ENCODE data around the gene IFNK.

Gene IFNK

DNA sequence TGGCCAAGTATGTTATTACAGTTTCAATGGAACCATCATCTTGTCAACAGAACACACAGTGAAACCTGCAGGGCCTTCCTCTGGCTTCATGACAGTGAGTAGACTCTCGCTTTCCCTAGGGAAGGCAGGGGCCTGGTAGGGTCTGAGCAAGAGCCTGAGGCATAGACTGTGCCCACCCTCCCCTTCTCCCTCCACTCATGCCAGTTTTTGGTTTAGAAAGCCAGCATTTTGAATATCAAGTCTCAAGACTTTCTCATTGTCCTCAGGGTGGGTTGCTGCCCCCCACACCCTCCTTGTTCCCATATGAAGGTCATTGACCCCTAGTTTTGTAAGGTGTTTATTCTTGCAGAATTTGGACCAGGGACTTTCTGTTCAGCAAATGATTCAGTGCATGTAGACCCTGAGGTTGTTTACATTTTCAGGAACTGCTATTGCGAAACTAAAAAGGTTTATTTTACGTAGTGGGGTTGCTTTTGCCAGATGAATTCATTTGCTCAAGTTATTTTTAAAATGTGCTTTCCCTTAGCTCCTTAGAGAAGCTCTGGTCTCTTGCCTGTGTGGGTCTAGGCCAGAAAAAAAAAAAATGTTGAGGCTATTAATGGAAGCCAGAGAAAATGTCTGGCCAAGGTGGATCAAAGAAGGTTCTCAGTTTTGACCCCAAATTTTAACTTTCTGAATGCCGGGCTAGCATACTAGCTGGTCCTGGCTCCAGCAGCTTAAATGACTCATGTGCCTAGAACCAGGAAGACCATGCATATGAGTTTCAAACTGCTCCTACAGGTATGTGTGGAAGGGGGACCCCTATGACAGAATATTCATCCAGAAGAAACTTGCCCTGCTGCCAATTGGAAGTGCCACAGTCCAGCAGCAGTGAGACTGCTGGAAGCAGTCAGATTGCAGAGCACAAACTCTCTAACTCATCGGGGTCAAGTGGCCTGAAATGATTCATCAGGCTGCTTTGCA, 15.7 kb downstream of the IFNK start:
- no peak for DNase-seq

- no peak for DNase-seq
Observed at GRCh38 chr9:27540502-27540901, 16.4 kb downstream of the IFNK start.

- no peak for DNase-seq
Observed at GRCh38 chr9:27541740-27542139, 17.6 kb downstream of the IFNK start.

DNA sequence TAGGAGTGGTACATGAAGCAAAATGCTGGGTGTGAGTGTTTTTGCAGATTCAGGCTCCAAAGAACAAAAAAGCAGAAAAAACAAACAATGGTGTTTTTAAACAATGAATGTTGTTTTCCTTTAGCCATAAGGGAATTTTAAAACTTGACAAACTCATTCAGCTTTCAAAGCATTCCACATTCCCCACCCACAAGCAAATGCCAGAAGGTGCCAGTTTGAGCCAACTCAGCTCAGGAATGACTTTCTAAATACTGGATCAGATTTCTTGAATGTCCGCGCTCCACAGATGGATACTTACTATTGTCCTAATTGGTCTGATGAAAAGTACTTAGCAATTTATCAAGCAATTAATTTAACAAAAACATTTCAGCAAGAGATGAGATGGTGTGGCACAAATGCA, 18.4 kb downstream of the IFNK start:
- no peak for DNase-seq

DNA sequence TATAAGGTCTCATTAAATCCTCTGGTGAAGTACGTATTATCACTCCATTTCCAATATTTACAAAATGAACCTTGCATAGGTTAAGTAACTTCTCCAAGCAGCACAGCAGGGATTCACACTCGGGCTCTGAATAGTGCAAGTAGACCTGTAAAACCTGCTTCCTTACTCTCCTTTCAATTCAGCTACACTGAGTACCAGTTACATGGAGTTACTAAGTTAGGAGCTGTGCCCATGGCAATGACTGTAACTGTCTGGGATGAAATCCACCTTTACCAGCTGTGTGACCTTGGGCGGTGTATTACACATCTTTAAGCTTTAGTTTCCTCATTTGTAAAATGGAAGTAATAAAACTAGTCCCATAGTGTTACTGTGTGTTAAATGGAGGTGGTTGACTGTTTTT, 21.4 kb downstream of the IFNK start:
- peak; percentile 5 for DNase-seq

DNA sequence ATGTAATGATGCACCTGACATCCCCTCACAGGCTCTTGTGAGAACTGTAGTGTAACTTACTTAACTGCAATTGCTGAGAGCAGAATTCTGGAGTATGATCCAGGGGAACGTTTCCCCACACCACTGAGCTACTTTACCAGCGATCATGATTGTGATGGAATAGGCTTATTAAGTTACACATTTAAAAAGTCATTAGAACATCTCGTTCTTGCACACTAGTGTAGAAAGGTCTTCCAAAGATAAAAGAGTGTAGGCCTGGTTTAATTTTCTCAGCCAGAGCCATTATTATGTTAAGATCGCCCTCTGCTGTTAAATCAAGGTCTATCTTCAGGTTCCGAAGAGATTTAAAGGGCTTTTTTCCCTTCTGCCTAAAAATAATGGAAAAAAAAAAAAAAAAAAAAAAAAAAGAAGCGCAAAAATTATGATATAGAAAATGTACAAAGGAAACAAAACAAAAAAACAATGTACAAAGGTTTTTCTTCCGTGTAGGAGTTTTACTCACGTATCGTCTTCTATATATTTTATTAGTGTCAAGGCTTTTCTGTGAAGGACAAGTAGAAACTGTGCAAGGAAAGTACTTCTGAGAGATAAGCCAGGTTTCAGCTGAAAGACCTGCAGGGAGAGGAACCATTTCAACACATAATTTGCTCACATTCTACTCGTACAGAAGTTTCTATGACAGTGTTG, 24.1 kb downstream of the IFNK start:
- peak; percentile 14 for DNase-seq

DNA sequence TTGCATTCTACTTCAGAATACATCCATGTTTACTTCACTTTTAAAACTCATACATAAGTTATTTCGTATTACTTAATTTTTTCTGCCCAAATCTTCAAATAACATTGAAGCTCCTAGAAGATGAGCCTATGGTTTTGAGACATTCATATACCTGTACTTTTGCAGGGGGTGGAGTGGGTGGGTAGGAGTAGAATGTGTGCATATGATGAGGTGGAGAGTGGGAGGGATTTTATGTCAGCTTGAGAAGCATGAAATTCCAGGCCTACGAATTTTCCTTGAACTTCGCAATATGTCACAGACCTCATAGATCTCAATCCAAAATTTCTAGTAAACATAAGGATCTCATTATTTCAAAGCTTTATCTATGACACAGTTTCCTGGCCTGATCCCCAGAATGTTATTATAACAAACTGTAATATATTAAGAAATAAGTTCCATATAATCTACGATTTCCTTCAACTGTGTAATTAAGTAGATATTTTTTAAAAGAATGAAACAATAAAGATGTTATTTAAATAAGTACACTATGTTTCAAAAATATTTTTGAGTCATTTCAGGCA, 25.2 kb downstream of the IFNK start:
- DNase-seq, result no peak

DNA sequence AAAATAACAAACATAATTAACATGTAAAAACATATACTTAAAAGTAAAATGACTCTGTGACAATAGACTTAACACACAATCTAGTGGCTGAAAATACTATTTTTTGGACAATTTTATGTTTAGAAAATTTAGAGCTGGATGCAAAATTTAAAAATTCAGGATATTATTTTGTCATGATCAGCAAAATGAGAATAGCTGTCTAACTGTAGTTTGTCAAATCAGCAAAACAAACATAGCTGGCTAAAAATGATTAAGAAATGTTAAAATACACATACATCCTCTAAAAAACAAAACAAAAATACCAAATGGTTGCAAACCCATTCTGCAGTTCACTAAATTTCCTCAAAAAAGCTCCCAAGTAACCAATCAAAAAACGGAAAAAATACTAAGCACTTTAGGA, 30.6 kb downstream of the IFNK start:
- DNase-seq, result no peak

GRCh38 chr9:27556470-27556869, 32.4 kb downstream of the IFNK start:
- no peak for DNase-seq

DNA sequence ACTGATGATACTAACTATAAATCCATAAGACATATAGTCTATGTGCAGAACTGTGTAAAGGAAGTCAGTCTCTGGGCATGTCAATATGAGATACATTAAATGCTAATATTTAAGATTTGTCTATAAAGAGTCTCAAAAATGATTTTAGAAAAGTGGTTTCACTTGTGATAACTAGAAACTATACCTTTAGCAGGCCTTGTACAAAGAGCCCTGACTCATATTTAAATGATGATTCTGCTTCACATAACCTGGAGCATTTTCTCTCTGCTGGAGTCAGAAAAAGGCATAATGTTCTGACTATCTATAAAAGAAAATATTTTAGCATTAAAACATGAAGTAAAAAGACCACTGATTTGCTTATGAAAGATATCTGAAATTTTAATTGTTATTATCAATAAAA, 34.2 kb downstream of the IFNK start:
- no peak for DNase-seq

GRCh38 chr9:27560457-27560856, 36.4 kb downstream of the IFNK start:
- DNase-seq, result no peak

- no peak for DNase-seq
Observed at GRCh38 chr9:27561685-27562084, 37.6 kb downstream of the IFNK start.

DNA sequence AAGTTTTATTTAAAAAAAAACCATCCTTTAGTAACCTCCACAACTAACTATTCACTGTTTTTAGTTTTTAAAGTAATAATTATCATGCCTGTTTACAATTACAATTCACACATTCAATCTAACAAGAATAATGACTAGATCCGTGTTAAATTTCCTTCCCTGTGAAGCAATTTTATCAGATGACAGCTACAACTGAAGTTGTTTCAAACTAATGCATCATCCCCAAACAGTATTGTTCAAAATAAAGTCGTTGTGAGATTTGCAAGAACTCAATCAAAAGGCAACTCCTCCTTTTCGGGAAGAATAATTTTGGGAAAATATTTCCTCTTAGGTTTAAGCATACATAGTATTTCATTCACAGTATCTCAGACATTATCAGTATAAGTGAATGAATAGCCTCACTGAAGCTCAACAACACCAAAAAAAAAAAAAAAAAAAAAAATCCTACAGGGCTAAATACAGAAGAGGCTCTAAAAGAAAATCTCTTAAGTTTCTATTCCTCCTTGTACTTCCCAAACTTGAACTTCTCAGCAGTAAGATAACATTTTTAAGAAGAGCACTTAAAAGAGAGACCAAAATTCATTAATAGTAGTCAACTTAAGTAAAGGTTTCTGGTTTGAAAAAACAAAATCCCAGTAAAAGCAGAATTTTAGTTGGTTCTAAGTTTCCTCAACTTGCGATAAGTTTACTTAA, 39.8 kb downstream of the IFNK start:
- no peak for DNase-seq

DNA sequence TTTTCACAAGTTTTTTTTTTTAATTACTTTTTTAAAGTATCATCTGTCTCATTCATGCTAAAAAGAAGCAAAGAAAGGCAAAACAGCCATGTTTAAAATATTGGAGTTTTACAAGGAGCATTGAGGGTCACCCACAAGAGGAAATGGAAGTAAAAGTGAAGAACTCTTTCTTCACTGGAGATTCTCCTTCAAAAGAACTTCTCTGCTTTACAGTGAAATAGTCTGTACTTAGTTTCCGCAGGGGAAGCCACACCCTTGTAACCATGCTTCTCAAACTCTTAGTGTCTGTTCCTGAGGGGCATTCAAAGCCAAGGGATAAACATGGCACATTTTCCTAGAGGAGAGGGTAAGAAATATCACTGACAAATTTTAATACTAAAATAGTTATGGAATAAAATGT, 40.6 kb downstream of the IFNK start:
- DNase-seq, result no peak

DNA sequence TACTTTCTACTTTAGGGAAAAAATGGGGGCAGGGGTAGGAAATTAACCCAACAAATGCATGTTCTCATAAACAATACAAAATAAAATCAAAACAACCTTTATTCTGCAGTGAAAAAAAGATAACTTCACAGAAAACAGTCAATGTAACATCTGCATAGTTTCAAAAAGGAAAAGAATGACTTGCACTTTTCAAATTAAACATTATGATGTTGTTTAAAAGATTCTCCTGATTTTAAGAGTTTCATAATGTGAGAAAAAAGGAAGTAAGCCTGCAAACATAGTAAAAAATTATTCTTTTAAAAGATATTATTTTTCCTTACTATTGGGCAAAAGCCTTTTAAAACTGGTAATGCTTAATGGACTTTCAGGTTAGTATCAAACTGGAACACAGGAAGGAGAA, 41.6 kb downstream of the IFNK start:
- no peak for DNase-seq

- no peak for DNase-seq
Observed at GRCh38 chr9:27566118-27566517, 42.0 kb downstream of the IFNK start.

- DNase-seq, result no peak
Observed at GRCh38 chr9:27569406-27569805, 45.3 kb downstream of the IFNK start.

DNA sequence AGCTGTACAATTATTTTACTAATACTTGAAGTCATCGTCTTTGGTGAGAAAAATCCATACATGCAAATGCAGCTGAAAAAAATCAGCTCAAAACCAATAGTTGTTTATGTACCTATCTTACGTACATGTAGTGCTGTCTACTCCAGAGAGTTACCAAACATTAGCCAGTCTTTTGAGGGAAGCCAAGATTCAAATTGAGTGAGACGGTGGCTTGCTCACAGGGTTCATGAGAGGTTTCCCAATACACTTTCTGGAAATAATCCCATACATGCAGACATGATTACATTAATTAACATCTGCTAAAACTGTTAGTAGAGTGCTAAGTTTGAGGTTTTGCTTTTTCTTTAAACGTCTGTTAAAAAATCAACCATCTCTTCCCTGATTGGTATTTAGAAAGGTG, 46.9 kb downstream of the IFNK start:
- DNase-seq, result no peak

GRCh38 chr9:27572061-27572460, 48.0 kb downstream of the IFNK start:
- DNase-seq, result no peak

DNA sequence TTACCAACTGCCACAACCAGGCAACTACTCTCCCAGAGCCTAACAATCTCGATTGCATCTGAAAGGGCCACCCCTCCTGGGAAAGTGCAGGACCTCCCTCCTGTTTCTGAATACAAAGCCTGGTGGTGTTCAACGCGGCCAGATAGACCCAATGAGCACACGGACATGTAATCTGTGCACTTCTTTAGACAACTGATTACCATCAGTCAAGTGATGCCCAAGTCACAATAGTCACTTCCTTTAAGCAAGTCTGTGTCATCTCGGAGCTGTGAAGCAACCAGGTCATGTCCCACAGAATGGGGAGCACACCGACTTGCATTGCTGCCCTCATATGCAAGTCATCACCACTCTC, 48.5 kb downstream of the IFNK start:
- DNase-seq, result peak; percentile 65

DNA sequence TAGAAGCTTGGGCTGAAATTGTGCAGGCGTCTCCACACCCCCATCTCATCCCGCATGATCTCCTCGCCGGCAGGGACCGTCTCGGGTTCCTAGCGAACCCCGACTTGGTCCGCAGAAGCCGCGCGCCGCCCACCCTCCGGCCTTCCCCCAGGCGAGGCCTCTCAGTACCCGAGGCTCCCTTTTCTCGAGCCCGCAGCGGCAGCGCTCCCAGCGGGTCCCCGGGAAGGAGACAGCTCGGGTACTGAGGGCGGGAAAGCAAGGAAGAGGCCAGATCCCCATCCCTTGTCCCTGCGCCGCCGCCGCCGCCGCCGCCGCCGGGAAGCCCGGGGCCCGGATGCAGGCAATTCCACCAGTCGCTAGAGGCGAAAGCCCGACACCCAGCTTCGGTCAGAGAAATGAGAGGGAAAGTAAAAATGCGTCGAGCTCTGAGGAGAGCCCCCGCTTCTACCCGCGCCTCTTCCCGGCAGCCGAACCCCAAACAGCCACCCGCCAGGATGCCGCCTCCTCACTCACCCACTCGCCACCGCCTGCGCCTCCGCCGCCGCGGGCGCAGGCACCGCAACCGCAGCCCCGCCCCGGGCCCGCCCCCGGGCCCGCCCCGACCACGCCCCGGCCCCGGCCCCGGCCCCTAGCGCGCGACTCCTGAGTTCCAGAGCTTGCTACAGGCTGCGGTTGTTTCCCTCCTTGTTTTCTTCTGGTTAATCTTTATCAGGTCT, 49.0 kb downstream of the IFNK start, which contains the start of gene C9orf72:
Gene C9orf72 (minus strand): TSS at position 564 of the 716 bp plus-strand sequence. CDS start 6,361 bp downstream, outside the sequence.
- DNase-seq, result peak; percentile 91

Measured in NCI-H345 (cell line).